AG20443 (cell line): ENCODE measurements around the gene ZFP82.

Source experiments
- DNase-seq: peaks from one replicate; pipeline ENCODE4 v3.0.0; 2012; ENCODE audit warnings: low spot score, mixed read lengths

ZFP82 gene

GRCh38 chr19:36418287-36419001 lies at the start of gene ZFP82:
ZFP82 (minus strand) TSS chr19:36418644; CDS start chr19:36409789, 8,855 bp downstream.
- peak; percentile 98 for DNase-seq

GRCh38 chr19:36460046-36460445 lies 41.6 kb upstream of the ZFP82 start:
- DNase-seq: peak; percentile 30

- no peak for DNase-seq
Observed at GRCh38 chr19:36456831-36457230, 38.4 kb upstream of the ZFP82 start.

- DNase-seq: no peak
Observed at GRCh38 chr19:36449059-36449670, 30.7 kb upstream of the ZFP82 start.

GRCh38 chr19:36441339-36441738 lies 22.9 kb upstream of the ZFP82 start:
- no peak for DNase-seq

GRCh38 chr19:36436531-36436930 lies 18.1 kb upstream of the ZFP82 start:
- DNase-seq: peak; percentile 20

- DNase-seq: no peak
Observed at GRCh38 chr19:36423925-36424324, 5.5 kb upstream of the ZFP82 start.

- DNase-seq: no peak
Observed at GRCh38 chr19:36421749-36422481, 3.5 kb upstream of the ZFP82 start.

- DNase-seq: peak; percentile 66
Observed at GRCh38 chr19:36420961-36421748, 2.7 kb upstream of the ZFP82 start.

GRCh38 chr19:36417752-36418286 lies 625 bp downstream of the ZFP82 start:
- no peak for DNase-seq

GRCh38 chr19:36409841-36410240 lies 8.6 kb downstream of the ZFP82 start:
- no peak for DNase-seq

- DNase-seq: no peak
Observed at GRCh38 chr19:36408101-36408500, 10.3 kb downstream of the ZFP82 start.

GRCh38 chr19:36404498-36404897 lies 13.9 kb downstream of the ZFP82 start:
- no peak for DNase-seq

- DNase-seq: no peak
Observed at GRCh38 chr19:36401475-36401874, 17.0 kb downstream of the ZFP82 start.

- no peak for DNase-seq
Observed at GRCh38 chr19:36398571-36398970, 19.9 kb downstream of the ZFP82 start.

- no peak for DNase-seq
Observed at GRCh38 chr19:36392916-36393673, 25.3 kb downstream of the ZFP82 start.

- DNase-seq: no peak
Observed at GRCh38 chr19:36379510-36379819, 39.0 kb downstream of the ZFP82 start.

- DNase-seq: peak; percentile 100
Observed at GRCh38 chr19:36378625-36379509, 39.6 kb downstream of the ZFP82 start, which contains the start of gene ZFP14. ZFP14 (minus strand) TSS chr19:36379201; CDS start chr19:36367892, 11,309 bp downstream.

- DNase-seq: no peak
Observed at GRCh38 chr19:36377541-36378178, 40.8 kb downstream of the ZFP82 start.
